MM.1S (cell line): ENCODE measurements around the gene SPEG.

Experiments
- DNase-seq: peaks from one replicate; pipeline ENCODE4 v3.0.0-alpha.2; 2015
- H2AFZ ChIP-seq: fragments of 300-600 bp; sonication (generic); 2 replicates; pipeline ENCODE4 v1.6.0; 2016; ENCODE audit warnings: antibody characterized with exemption, low read length
- H3F3A ChIP-seq: fragments of 300-600 bp; sonication (generic); 2 replicates; pipeline ENCODE4 v1.6.1; 2016; ENCODE audit warnings: mild to moderate bottlenecking, antibody characterized with exemption, low read length, moderate library complexity, mixed read lengths; ENCODE audit not compliant: insufficient read depth
- H3K27ac ChIP-seq: fragments of 300-600 bp; sonication (generic); 2 replicates; pipeline ENCODE4 v1.5.1; 2016; ENCODE audit warnings: mild to moderate bottlenecking, low read length
- H3K27me3 ChIP-seq: fragments of 300-600 bp; sonication (generic); replicated peaks from 2 replicates; pipeline ENCODE4 v1.6.0; 2016; ENCODE audit warnings: low read length; ENCODE audit not compliant: insufficient read depth
- H3K36me3 ChIP-seq: fragments of 300-600 bp; sonication (generic); replicated peaks from 2 replicates; pipeline ENCODE4 v1.6.1; 2016; ENCODE audit warnings: mild to moderate bottlenecking, low read length, mixed read lengths; ENCODE audit not compliant: insufficient read depth
- H3K4me1 ChIP-seq: fragments of 300-600 bp; sonication (generic); 2 replicates; pipeline ENCODE4 v1.6.1; 2016; ENCODE audit warnings: low read length, mixed read lengths
- H3K4me2 ChIP-seq: fragments of 300-600 bp; sonication (generic); 2 replicates; pipeline ENCODE4 v1.6.0; 2016; ENCODE audit warnings: low read depth, low read length
- H3K4me3 ChIP-seq: fragments of 300-600 bp; sonication (generic); 2 replicates; pipeline ENCODE4 v1.5.1; 2016; ENCODE audit warnings: low read length, mixed read lengths
- H3K79me2 ChIP-seq: fragments of 300-600 bp; sonication (generic); 2 replicates; pipeline ENCODE4 v1.6.1; 2016; ENCODE audit warnings: mixed run types, low read length, mixed read lengths
- H3K9ac ChIP-seq: fragments of 300-600 bp; sonication (generic); 2 replicates; pipeline ENCODE4 v1.6.1; 2016; ENCODE audit warnings: low read length, mixed read lengths
- H3K9me2 ChIP-seq: fragments of 300-600 bp; sonication (generic); replicated peaks from 2 replicates; pipeline ENCODE4 v1.6.1; 2016; ENCODE audit warnings: mild to moderate bottlenecking, low read length, mixed read lengths; ENCODE audit not compliant: insufficient read depth
- H3K9me3 ChIP-seq: fragments of 300-600 bp; sonication (generic); replicated peaks from 2 replicates; pipeline ENCODE4 v1.6.1; 2016; ENCODE audit warnings: mild to moderate bottlenecking, low read length, mixed read lengths; ENCODE audit not compliant: insufficient read depth
- H4K20me1 ChIP-seq: fragments of 300-600 bp; sonication (generic); 2 replicates; pipeline ENCODE4 v1.6.1; 2016; ENCODE audit warnings: mild to moderate bottlenecking, low read length, moderate library complexity, mixed read lengths; ENCODE audit not compliant: insufficient read depth
- CTCF ChIP-seq: fragments of 300-600 bp; sonication (generic); IDR thresholded peaks from 2 replicates; pipeline ENCODE4 v1.5.1; 2016; ENCODE audit warnings: antibody characterized with exemption, low read length, mixed read lengths
- EZH2 ChIP-seq: fragments of 300-600 bp; sonication (generic); optimal IDR thresholded peaks from 2 replicates; pipeline ENCODE3; 2017; ENCODE audit warnings: low read depth, mild to moderate bottlenecking, antibody characterized with exemption, low read length, mixed read lengths
- EZH2phosphoT487 ChIP-seq: fragments of 300-600 bp; sonication (generic); IDR thresholded peaks from 2 replicates; pipeline ENCODE4 v1.6.1; 2018; ENCODE audit warnings: antibody characterized with exemption, low read length

SPEG gene

DNA sequence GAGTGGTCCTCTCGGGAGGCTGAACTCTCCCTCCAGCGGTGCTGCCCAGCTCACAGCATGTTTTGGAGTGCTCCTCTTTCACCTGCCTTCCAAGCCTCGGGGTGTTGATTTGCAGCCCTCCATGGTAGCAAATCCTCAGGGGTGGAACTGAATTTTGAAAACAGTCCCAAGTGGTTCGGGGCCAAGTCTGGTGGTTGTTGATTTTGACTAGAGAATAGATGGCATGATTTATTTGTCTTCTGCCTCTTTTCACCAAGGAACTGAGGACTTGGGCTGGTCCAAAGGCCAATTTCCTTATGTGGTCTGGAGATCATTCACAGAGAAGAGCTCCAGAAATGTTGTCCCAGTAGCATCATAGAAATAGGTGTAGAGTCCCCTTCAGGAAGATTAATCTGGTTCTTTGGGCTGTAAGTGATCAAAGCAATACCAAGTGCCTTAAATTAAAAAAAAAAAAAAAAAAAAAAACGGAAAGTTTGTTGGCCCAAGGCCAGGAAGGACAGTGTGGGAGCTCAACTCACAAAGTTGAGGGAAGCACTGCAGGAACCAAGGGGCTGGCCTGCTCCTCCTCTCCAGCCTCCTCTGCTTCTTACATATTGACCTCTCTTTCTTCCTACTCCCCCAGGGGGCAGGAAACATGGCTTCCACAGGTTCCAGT, 18.9 kb upstream of the SPEG start:
- H4K20me1 ChIP-seq: no peaks in the 10 kb centered on the region
- H3K4me2 ChIP-seq: no peak overlapping the region
- H3K9me3 ChIP-seq: no peaks in the 10 kb centered on the region
- DNase-seq: no peak
- no peaks in the 10 kb centered on the region for H3K9me2 ChIP-seq
- TF ChIP-seq CTCF (no peak), EZH2 (no peak), EZH2phosphoT487 (no peak)
- H3K79me2 ChIP-seq: no peaks in the 10 kb centered on the region
- H3K4me1 ChIP-seq: no peaks in the 10 kb centered on the region
- no peaks in the 10 kb centered on the region for H3F3A ChIP-seq
- no peaks in the 10 kb centered on the region for H3K36me3 ChIP-seq
- H3K27ac ChIP-seq: no peak overlapping the region
- H2AFZ ChIP-seq: no peak overlapping the region
- peaks cover 15% of the 10 kb centered on the region; the same call in 1 of the 2 replicates for H3K27me3 ChIP-seq
- H3K9ac ChIP-seq: no peak overlapping the region
- H3K4me3 ChIP-seq: no peak overlapping the region

- Histone ChIP-seq H3K27me3 (peaks cover 15% of the 10 kb centered on the region; the same call in 1 of the 2 replicates), H3K4me2 (no peak overlapping the region), H3K9me2 (no peaks in the 10 kb centered on the region), H4K20me1 (no peaks in the 10 kb centered on the region), H3K4me3 (no peak overlapping the region), H3K9ac (no peak overlapping the region), H3K4me1 (no peaks in the 10 kb centered on the region), H2AFZ (no peak overlapping the region), H3K36me3 (no peaks in the 10 kb centered on the region), H3K9me3 (no peaks in the 10 kb centered on the region), H3K79me2 (no peaks in the 10 kb centered on the region), H3F3A (no peaks in the 10 kb centered on the region), H3K27ac (no peak overlapping the region)
- TF ChIP-seq EZH2 (no peak), CTCF (no peak), EZH2phosphoT487 (no peak)
- DNase-seq: no peak
These were observed 18.4 kb upstream of the SPEG start for GRCh38 chr2:219416235-219416602.

DNA sequence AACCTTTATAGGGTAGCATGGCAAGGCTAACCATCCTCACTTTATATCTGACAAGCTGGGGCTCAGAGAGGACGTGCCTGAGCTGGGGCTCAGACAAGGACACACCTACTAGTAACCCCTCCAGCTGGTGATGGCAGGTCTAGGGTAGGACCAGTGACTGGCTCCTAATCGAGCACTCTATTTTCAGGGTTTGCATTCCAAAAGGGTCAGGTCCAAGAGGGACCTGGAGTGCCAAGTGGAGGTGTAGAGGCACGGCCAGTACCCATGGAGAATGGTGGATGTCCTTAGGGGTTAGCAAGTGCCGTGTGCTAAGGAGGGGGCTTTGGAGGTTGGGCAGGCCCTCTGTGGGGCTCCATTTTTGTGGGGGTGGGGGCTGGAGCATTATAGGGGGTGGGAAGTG, 17.7 kb upstream of the SPEG start:
- no peaks in the 10 kb centered on the region for H4K20me1 ChIP-seq
- no peaks in the 10 kb centered on the region for H3F3A ChIP-seq
- TF ChIP-seq EZH2phosphoT487 (no peak), EZH2 (no peak), CTCF (no peak)
- no peaks in the 10 kb centered on the region for H3K4me1 ChIP-seq
- H3K9ac ChIP-seq: no peak overlapping the region
- no peak overlapping the region for H3K4me3 ChIP-seq
- H2AFZ ChIP-seq: no peak overlapping the region
- DNase-seq: no peak
- peaks cover 18% of the 10 kb centered on the region for H3K27me3 ChIP-seq
- H3K27ac ChIP-seq: no peak overlapping the region
- H3K9me3 ChIP-seq: no peaks in the 10 kb centered on the region
- no peak overlapping the region for H3K4me2 ChIP-seq
- no peaks in the 10 kb centered on the region for H3K9me2 ChIP-seq
- no peaks in the 10 kb centered on the region for H3K36me3 ChIP-seq
- H3K79me2 ChIP-seq: no peaks in the 10 kb centered on the region
